Aorta (tissue), 5 donors: ENCODE results near the gene EYA3. TPM values are rescaled to one million over a fixed set of nuclear protein-coding genes. Genes with fewer than 3 reads are reported as not detected.

Experiments used
- ATAC-seq: fragments of 200-7000 bp; cut with Tn5 transposase; one replicate; pipeline ENCODE4 v1.9.1; 2022; ENCODE audit warnings: moderate library complexity; ENCODE audit not compliant: low FRiP score
- DNase-seq, 2 donors: peaks; one replicate each; pipeline ENCODE4 v3.0.0-alpha.2; 2020
- H3K27ac ChIP-seq, 2 donors: one replicate each; pipeline ENCODE4 v1.5.1; 2013; ENCODE audit warnings: low read length in 2 of 2, mild to moderate bottlenecking in 2 of 2, moderate library complexity in 2 of 2, control low read depth in 1 of 2, inconsistent platforms in 1 of 2, low read depth in 1 of 2
- H3K27me3 ChIP-seq, 2 donors: one replicate each; pipeline ENCODE4 v1.6.1; 2013; ENCODE audit warnings: control low read depth in 1 of 2, low read length in 1 of 2, mild to moderate bottlenecking in 1 of 2, moderate library complexity in 1 of 2; ENCODE audit not compliant: insufficient read depth in 2 of 2, control insufficient read depth in 1 of 2
- H3K36me3 ChIP-seq, 2 donors: one replicate each; pipeline ENCODE4 v1.6.1; 2013; ENCODE audit warnings: control low read depth in 1 of 2, low read length in 1 of 2, mild to moderate bottlenecking in 1 of 2; ENCODE audit not compliant: insufficient read depth in 2 of 2, control insufficient read depth in 1 of 2
- H3K4me1 ChIP-seq, 2 donors: one replicate each; pipeline ENCODE4 v1.6.1; 2013; ENCODE audit warnings: low read length in 2 of 2, control low read depth in 1 of 2, mild to moderate bottlenecking in 1 of 2, moderate library complexity in 1 of 2; ENCODE audit not compliant: insufficient read depth in 2 of 2, control insufficient read depth in 1 of 2
- H3K4me3 ChIP-seq, 2 donors: one replicate each; pipeline ENCODE4 v1.5.1; 2013; ENCODE audit warnings: low read length in 2 of 2, control low read depth in 1 of 2, mild to moderate bottlenecking in 1 of 2
- H3K9me3 ChIP-seq: one replicate; pipeline ENCODE4 v1.6.1; 2013; ENCODE audit warnings: mild to moderate bottlenecking, low read length; ENCODE audit not compliant: control insufficient read depth
- WGBS, 2 donors: extraction: QIAGEN DNeasy Blood & Tissue Kit; methylation state at CpG; one replicate each; pipeline ENCODE4 v1.1.7; 2013; 5-methylcytosine and 5-hydroxymethylcytosine counted together
- intact Hi-C, 2 donors: fragments of 100-400 bp; cut with DNase I; formaldehyde crosslinking; loops; one replicate each; pipeline versions ENCODE4 v1.14.2 to v1.15.0; 2022
- polyA plus RNA-seq, 2 donors: library from polyadenylated mRNA; stranded (reverse); fragments of 200-250 nt; gene quantifications; one replicate each; pipeline ENCODE4 v1.2.3, GENCODE V29; 2013
- total RNA-seq, 2 donors: library from RNA; stranded (reverse); fragmentation: NEBNext Ultra II Directional; extraction: Animal tissue kit (Norgen Biotek cat#: 25700); gene quantifications; one replicate each; pipeline ENCODE4 v1.2.1, GENCODE V29; 2021
- donor health status: healthy with polysubstance abuse.
- donor health status: Bipolar disorder and iron deficiency.
- donor health status: DM: no; HTN: no; CAD: no.
- donor health status: DM: no; HTN: no; CAD: no.
- donor health status: DM: yes; HTN: yes; CAD: no.

The EYA3 gene
- total and polyA plus RNA-seq, 4 donors, result 3.4 to 25.3 (median 12.9) TPM

- DNase-seq (no peak), ATAC-seq (no peak)
- H3K4me3 ChIP-seq, result no peak overlapping the region
- no peaks in the 10 kb centered on the region for H3K9me3 ChIP-seq
- intact Hi-C loops, result no loop called here
- H3K27me3 ChIP-seq, result no peaks in the 10 kb centered on the region
- no peaks in the 10 kb centered on the region for H3K4me1 ChIP-seq
- 98% methylated on average over 4 of the region's 4 CpGs for WGBS, 2 donors
- no peaks in the 10 kb centered on the region for H3K36me3 ChIP-seq
- no peak overlapping the region for H3K27ac ChIP-seq
These were observed 41.7 kb downstream of the EYA3 start for GRCh38 chr1:28046716-28047115.

- H3K9me3 ChIP-seq, result no peaks in the 10 kb centered on the region
- no peaks in the 10 kb centered on the region for H3K36me3 ChIP-seq
- H3K27me3 ChIP-seq, result no peaks in the 10 kb centered on the region
- intact Hi-C loops, result no loop called here
- H3K27ac ChIP-seq, result no peak overlapping the region
- no peaks in the 10 kb centered on the region for H3K4me1 ChIP-seq
- DNase-seq, result no peak
- H3K4me3 ChIP-seq, result no peak overlapping the region
- no peak for ATAC-seq
- WGBS, 2 donors, result 96 to 100% methylated on average over 1 of the region's 1 CpG
These were observed 42.6 kb downstream of the EYA3 start for GRCh38 chr1:28045777-28046176.

- Histone ChIP-seq H3K36me3 (peaks cover 0 to 4% of the 10 kb centered on the region in 2 donors), H3K27ac (no peak overlapping the region), H3K4me3 (no peak overlapping the region), H3K4me1 (no peaks in the 10 kb centered on the region), H3K27me3 (no peaks in the 10 kb centered on the region), H3K9me3 (no peaks in the 10 kb centered on the region)
- intact Hi-C loops, result no loop called here
- 95 to 98% methylated on average over 1 of the region's 1 CpG for WGBS, 2 donors
- no peak for ATAC-seq
- DNase-seq, result no peak
These were observed 44.0 kb downstream of the EYA3 start for GRCh38 chr1:28044399-28044798.

GRCh38 chr1:28039341-28039740, 49.1 kb downstream of the EYA3 start:
- intact Hi-C loops, result no loop called here
- no peaks in the 10 kb centered on the region for H3K27me3 ChIP-seq
- H3K36me3 ChIP-seq, result peaks cover 0 to 4% of the 10 kb centered on the region in 2 donors
- no peak for DNase-seq
- ATAC-seq, result no peak
- 82 to 88% methylated on average over 2 of the region's 2 CpGs for WGBS, 2 donors
- H3K27ac ChIP-seq, result no peak overlapping the region
- no peaks in the 10 kb centered on the region for H3K9me3 ChIP-seq
- H3K4me3 ChIP-seq, result no peak overlapping the region
- H3K4me1 ChIP-seq, result no peaks in the 10 kb centered on the region

- Histone ChIP-seq H3K27ac (no peak overlapping the region), H3K36me3 (peaks cover 0 to 4% of the 10 kb centered on the region in 2 donors)
- intact Hi-C loops, result no loop called here
These were observed 50.5 kb downstream of the EYA3 start for GRCh38 chr1:28037946-28038345.

GRCh38 chr1:28037206-28037605, 51.2 kb downstream of the EYA3 start:
- Histone ChIP-seq H3K4me3 (no peak overlapping the region), H3K36me3 (peaks cover 0 to 4% of the 10 kb centered on the region in 2 donors), H3K9me3 (no peaks in the 10 kb centered on the region), H3K27ac (peak overlapping the region in 1 of 2 donors; percentile 87), H3K4me1 (no peaks in the 10 kb centered on the region), H3K27me3 (no peaks in the 10 kb centered on the region)
- intact Hi-C loops, result no loop called here
- no peak for ATAC-seq
- DNase-seq, result no peak

More at GRCh38 chr1:28037946-28038345, 50.5 kb downstream of the EYA3 start:
- WGBS, 2 donors, result 94 to 95% methylated on average over 8 of the region's 8 CpGs
- Histone ChIP-seq H3K4me3 (no peak overlapping the region), H3K9me3 (no peaks in the 10 kb centered on the region), H3K4me1 (no peaks in the 10 kb centered on the region), H3K27me3 (no peaks in the 10 kb centered on the region)
- no peak for ATAC-seq
- DNase-seq, result no peak

GRCh38 chr1:28036431-28036830, 52.0 kb downstream of the EYA3 start:
- WGBS, 2 donors, result 93 to 94% methylated on average over 2 of the region's 2 CpGs
- peaks cover 0 to 4% of the 10 kb centered on the region in 2 donors for H3K36me3 ChIP-seq
- no peaks in the 10 kb centered on the region for H3K9me3 ChIP-seq
- no peak for ATAC-seq
- peaks cover 0 to under 1% of the 10 kb centered on the region in 2 donors for H3K4me1 ChIP-seq
- DNase-seq, result no peak
- peak overlapping the region; percentile 32 to 87 for H3K27ac ChIP-seq
- no peak overlapping the region for H3K4me3 ChIP-seq
- intact Hi-C loops, result no loop called here
- H3K27me3 ChIP-seq, result no peaks in the 10 kb centered on the region

- 80 to 81% methylated on average over 4 of the region's 4 CpGs for WGBS, 2 donors
- H3K9me3 ChIP-seq, result no peaks in the 10 kb centered on the region
- H3K4me3 ChIP-seq, result no peak overlapping the region
- DNase-seq (no peak), ATAC-seq (no peak)
- H3K36me3 ChIP-seq, result peaks cover under 1 to 1% of the 10 kb centered on the region in 2 donors
- H3K27me3 ChIP-seq, result no peaks in the 10 kb centered on the region
- intact Hi-C loops, result no loop called here
- H3K27ac ChIP-seq, result no peak overlapping the region
- peaks cover 3 to 4% of the 10 kb centered on the region in 2 donors for H3K4me1 ChIP-seq
These were observed 53.0 kb downstream of the EYA3 start for GRCh38 chr1:28035420-28035819.

- peaks cover 0 to 1% of the 10 kb centered on the region in 2 donors for H3K36me3 ChIP-seq
- no peak for DNase-seq
These were observed 56.1 kb downstream of the EYA3 start for GRCh38 chr1:28032281-28032680.

More at GRCh38 chr1:28032281-28032680, 56.1 kb downstream of the EYA3 start:
- Histone ChIP-seq H3K4me1 (peaks cover 4 to 5% of the 10 kb centered on the region in 2 donors), H3K27ac (no peak overlapping the region), H3K4me3 (no peak overlapping the region), H3K27me3 (no peaks in the 10 kb centered on the region), H3K9me3 (no peaks in the 10 kb centered on the region)
- ATAC-seq, result no peak
- intact Hi-C loops, result no loop called here
